ENCODE data around the gene TSPAN18.

DNA sequence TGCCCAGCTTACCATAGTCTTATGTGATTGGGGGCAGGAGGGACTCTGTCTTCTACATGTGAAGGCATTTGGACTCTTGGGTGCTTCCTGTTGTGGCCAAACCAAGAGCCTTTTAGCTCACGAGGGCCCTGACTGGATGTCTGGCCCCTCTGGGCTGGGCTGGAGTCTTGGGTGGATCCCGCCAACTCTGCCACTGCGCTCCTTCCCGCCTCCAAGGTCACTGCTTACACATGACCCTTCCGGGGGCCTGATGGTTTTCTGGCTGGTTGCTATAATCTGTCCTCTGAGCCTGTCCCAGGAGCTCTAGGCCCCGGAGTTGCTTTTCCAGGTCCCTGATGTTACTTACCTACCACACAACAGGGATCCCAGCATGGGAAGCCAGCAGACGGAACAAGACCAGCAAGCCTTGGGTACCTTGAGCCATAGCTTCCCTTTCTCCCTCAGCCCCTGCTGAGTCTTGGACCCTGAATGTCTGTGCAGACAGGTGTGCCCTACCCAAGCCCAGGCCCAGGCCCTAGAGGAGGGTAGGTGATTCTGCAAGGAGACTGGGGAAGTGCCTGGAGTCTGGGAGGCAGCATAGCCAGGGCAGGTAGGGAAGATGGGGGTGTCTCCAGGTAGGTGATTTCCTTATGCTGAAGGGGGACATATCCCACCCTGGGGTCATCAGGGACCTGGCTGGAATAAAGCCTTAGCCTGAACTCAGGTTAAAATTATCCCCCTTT lies 100.3 kb downstream of the TSPAN18 start:
- TF ChIP-seq, protein P1, sequence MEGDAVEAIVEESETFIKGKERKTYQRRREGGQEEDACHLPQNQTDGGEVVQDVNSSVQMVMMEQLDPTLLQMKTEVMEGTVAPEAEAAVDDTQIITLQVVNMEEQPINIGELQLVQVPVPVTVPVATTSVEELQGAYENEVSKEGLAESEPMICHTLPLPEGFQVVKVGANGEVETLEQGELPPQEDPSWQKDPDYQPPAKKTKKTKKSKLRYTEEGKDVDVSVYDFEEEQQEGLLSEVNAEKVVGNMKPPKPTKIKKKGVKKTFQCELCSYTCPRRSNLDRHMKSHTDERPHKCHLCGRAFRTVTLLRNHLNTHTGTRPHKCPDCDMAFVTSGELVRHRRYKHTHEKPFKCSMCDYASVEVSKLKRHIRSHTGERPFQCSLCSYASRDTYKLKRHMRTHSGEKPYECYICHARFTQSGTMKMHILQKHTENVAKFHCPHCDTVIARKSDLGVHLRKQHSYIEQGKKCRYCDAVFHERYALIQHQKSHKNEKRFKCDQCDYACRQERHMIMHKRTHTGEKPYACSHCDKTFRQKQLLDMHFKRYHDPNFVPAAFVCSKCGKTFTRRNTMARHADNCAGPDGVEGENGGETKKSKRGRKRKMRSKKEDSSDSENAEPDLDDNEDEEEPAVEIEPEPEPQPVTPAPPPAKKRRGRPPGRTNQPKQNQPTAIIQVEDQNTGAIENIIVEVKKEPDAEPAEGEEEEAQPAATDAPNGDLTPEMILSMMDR (IDR thresholded peaks at IDR 0.05) = no peak
- TF ChIP-seq EP300 (IDR thresholded peaks at IDR 0.05) = no peak

All from tibial nerve (tissue), 4 donors.